ACC112 (cell line): Measurements from ENCODE around the gene KLF7.

ENCODE experiments used
- H2AFZ ChIP-seq: fragments of 200-600 bp; sonication (generic); one replicate; pipeline ENCODE4 v1.6.0; 2017; ENCODE audit warnings: antibody characterized with exemption, low read length; ENCODE audit not compliant: unreplicated experiment
- H3K27ac ChIP-seq: fragments of 200-600 bp; sonication (generic); 2 replicates; pipeline ENCODE4 v1.5.1; 2014; ENCODE audit warnings: low read depth, mild to moderate bottlenecking, antibody characterized with exemption, low read length, moderate library complexity
- H3K27me3 ChIP-seq: fragments of 200-600 bp; sonication (generic); 2 replicates; pipeline ENCODE4 v1.6.1; 2014; ENCODE audit warnings: mild to moderate bottlenecking, antibody characterized with exemption, low read length, moderate library complexity, mixed read lengths; ENCODE audit not compliant: insufficient read depth
- H3K36me3 ChIP-seq: fragments of 200-600 bp; sonication (generic); 2 replicates; pipeline ENCODE4 v1.6.1; 2016; ENCODE audit warnings: mild to moderate bottlenecking, antibody characterized with exemption, low read length, moderate library complexity, mixed read lengths; ENCODE audit not compliant: insufficient read depth
- H3K4me1 ChIP-seq: fragments of 200-600 bp; sonication (generic); one replicate; pipeline ENCODE4 v1.6.1; 2016; ENCODE audit warnings: low read length, mixed read lengths; ENCODE audit not compliant: insufficient read depth, unreplicated experiment, control insufficient read depth
- H3K4me3 ChIP-seq: fragments of 200-600 bp; sonication (generic); 2 replicates; pipeline ENCODE4 v1.5.1; 2014; ENCODE audit warnings: mild to moderate bottlenecking, low read depth, low read length
- H3K79me2 ChIP-seq: fragments of 200-600 bp; sonication (generic); one replicate; pipeline ENCODE4 v1.6.0; 2016; ENCODE audit warnings: low read length; ENCODE audit not compliant: control insufficient read depth, unreplicated experiment, insufficient read depth

KLF7 gene

DNA sequence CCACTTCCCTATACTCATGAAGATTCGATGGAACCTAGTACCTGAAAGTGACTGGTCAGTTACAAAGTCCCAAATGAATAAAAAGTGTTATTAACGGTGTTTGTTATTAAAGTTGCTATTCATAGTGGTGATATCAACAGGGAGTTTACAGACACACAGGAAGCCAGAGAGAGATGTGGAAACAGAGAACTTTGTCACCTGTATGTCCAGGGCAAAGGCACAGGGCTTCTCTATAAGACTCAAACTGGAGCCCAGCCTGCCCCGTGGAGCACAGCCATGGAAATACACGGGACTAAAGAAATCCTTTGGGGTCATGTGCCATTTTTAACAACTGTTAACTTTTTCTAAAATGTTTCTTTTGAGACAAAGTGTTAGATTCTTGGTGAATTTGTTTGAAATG is 68.5 kb downstream of the KLF7 start:
- Histone ChIP-seq H2AFZ (no peak overlapping the region), H3K79me2 (peaks cover 80% of the 10 kb centered on the region), H3K4me3 (no peak overlapping the region), H3K4me1 (peaks cover 8% of the 10 kb centered on the region), H3K27ac (no peak overlapping the region), H3K27me3 (no peaks in the 10 kb centered on the region), H3K36me3 (peaks cover 55% of the 10 kb centered on the region)

DNA sequence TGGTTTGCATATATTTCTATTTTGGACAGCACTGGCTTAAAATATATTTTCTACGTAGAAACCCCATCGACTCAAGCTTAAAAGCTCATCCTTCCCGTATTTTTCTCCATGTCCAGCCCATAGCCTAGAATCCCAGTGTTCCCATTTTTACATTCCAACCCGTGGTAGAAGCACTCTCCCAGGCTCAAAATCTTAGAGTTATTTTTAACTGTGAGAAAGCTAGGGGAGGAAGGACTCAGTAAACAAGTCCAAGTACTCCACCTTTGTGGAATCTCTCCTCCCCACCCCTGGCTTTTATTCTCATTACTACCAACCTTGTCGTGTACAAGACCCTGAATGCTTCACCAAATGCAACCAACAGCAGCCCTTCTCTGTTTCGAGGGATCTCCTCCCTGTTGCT is 69.8 kb downstream of the KLF7 start:
- H3K4me1 ChIP-seq, result peaks cover 8% of the 10 kb centered on the region
- peaks cover 56% of the 10 kb centered on the region for H3K36me3 ChIP-seq
- H3K27me3 ChIP-seq, result no peaks in the 10 kb centered on the region
- peaks cover 79% of the 10 kb centered on the region for H3K79me2 ChIP-seq
- no peak overlapping the region for H3K4me3 ChIP-seq
- no peak overlapping the region for H2AFZ ChIP-seq
- no peak overlapping the region for H3K27ac ChIP-seq

DNA sequence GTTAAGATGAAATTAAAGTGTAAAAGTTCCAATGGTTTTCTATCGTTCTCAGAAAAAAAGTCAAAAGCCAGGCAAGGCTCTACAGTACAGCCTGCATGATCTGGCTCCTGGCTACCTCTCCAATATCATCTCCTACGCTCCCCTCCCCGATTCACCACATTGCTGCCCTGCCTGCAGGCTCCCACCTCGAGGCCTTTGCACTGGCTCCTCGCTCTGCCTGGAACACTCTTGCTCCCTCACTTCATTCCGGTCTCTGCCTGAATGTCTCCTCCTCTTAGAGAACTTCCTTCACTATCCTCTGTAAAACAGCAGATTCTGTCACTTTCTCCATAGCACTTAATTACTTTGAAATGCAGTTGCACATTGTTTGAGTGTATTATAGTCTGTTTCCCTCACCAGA is 72.5 kb downstream of the KLF7 start:
- Histone ChIP-seq H3K4me3 (no peak overlapping the region), H3K27ac (no peak overlapping the region), H2AFZ (no peak overlapping the region), H3K79me2 (peaks cover 85% of the 10 kb centered on the region), H3K36me3 (peaks cover 61% of the 10 kb centered on the region), H3K4me1 (peaks cover 8% of the 10 kb centered on the region), H3K27me3 (no peaks in the 10 kb centered on the region)

DNA sequence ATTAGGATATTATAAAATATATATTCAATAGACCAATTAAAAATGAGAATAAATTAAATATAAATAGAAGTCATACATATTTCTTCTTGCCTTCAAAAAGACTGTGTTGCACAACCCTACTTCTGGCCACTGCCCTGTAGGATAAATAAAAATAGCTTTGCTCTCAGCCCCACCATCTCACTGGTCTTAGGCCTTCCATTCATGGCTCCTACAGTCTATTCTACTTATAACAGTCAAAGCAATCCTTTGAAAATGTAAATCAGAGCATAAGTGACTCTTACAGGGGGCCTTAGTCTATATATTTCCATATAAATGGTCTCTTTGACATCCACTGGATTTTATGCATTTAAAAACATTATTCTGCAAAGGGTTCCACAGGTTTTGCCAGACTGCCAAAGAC is 72.9 kb downstream of the KLF7 start:
- Histone ChIP-seq H3K4me3 (no peak overlapping the region), H3K4me1 (peaks cover 8% of the 10 kb centered on the region), H3K79me2 (peaks cover 86% of the 10 kb centered on the region), H3K36me3 (peaks cover 61% of the 10 kb centered on the region), H3K27me3 (no peaks in the 10 kb centered on the region), H3K27ac (no peak overlapping the region), H2AFZ (no peak overlapping the region)

DNA sequence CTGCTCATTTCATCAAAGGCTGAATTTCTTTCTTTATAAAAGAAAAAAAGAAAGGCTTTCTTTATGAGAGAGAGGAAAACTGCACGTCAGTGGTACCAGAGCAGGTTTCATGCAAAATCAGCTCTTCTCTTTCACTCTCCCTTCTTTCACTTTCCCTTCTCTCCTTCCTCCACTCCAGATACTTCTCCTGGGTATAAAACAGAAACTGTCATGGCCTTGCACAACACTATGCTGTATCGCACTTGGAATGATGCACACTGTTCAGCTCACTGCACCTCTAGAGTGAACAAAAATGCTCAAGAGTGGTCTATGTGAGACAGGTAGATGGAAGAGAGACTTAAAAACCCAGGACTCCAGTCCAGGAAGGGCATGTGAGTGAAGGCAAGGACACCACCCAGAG is 73.8 kb downstream of the KLF7 start:
- peaks cover 66% of the 10 kb centered on the region for H3K36me3 ChIP-seq
- H3K4me3 ChIP-seq, result no peak overlapping the region
- H3K4me1 ChIP-seq, result peaks cover 8% of the 10 kb centered on the region
- no peaks in the 10 kb centered on the region for H3K27me3 ChIP-seq
- no peak overlapping the region for H2AFZ ChIP-seq
- peaks cover 87% of the 10 kb centered on the region for H3K79me2 ChIP-seq
- no peak overlapping the region for H3K27ac ChIP-seq

DNA sequence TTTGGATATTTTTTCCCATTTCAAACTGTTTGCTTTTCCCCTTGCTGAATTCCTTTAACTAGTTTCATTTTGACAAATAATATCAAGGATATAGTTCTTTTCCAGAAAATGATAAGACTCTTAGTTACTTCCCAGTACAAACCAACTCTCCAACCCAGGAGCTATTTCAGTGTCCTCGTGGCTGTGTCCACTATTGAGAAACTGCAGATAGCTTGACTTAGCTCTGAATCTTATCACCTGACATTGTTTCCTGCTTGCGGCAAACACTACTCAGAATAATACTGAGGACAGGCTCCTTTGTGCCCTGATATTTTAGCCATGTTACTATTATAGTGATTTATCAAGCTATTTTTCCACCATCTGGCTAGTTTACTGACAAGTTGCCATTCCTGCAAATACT is 74.6 kb downstream of the KLF7 start:
- H2AFZ ChIP-seq, result no peak overlapping the region
- H3K27me3 ChIP-seq, result no peaks in the 10 kb centered on the region
- H3K79me2 ChIP-seq, result peaks cover 87% of the 10 kb centered on the region
- peaks cover 8% of the 10 kb centered on the region for H3K4me1 ChIP-seq
- no peak overlapping the region for H3K4me3 ChIP-seq
- H3K36me3 ChIP-seq, result peaks cover 66% of the 10 kb centered on the region
- no peak overlapping the region for H3K27ac ChIP-seq

DNA sequence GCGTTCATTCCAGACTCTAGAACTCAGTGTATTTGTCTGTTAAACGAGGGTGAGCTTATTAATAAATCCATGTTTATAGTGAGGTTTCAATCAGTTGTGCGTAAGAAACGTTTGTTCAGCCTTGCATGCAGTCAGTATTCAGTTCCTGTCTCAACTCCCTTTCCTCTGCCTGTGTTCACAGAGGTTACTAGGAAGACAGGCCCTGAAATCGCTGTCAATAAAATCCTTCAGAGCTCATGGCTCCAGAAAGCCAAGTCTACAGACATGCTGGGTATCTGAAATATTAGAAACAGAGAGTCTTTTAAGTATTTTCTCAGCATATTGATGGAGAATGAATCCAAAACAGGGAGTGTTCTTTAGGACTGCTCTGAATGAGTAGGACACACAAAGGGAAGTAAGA is 75.4 kb downstream of the KLF7 start:
- Histone ChIP-seq H3K36me3 (peaks cover 69% of the 10 kb centered on the region), H3K4me1 (peaks cover 8% of the 10 kb centered on the region), H2AFZ (no peak overlapping the region), H3K79me2 (peaks cover 89% of the 10 kb centered on the region), H3K27ac (no peak overlapping the region), H3K4me3 (no peak overlapping the region), H3K27me3 (no peaks in the 10 kb centered on the region)

DNA sequence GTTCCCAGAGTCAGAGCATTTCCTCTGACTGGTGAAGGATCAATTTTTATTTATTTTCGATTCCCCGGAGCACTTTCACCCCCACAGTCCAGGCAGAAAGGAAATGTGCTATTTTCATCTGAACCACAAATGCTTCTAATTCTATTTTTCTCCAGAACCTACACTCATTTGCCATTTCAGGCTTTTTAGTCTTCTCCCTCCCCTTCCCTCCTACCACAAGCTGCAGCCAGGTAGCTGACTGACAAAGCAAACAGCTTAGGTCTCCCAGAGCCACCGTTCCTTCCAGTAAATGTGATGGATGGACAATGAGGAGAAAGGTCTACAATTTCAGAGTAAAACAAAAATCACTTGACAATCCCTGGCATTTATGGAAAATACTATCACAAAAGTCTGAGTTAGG is 76.9 kb downstream of the KLF7 start:
- Histone ChIP-seq H3K79me2 (peaks cover 89% of the 10 kb centered on the region), H3K4me1 (peaks cover 8% of the 10 kb centered on the region), H3K4me3 (no peak overlapping the region), H3K36me3 (peaks cover 73% of the 10 kb centered on the region), H3K27ac (no peak overlapping the region), H2AFZ (no peak overlapping the region), H3K27me3 (no peaks in the 10 kb centered on the region)

DNA sequence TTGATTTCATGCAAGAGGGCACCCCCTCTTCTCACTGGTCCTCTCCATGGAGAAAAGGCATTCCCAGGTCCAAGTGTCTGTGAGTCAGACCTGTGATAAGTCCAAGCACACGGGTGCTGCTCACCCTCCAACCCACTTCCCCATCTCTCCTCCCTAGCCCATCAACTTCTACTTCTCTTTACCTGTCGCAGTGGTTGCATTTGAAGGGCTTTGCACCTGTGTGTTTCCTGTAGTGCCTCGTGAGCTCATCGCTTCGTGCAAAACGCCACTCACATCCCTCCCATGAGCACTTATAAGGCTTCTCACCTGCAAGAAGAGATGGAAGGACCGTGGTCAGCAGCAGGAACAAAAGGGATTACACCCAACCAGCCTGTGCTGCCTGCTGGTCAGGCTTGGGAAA is 77.5 kb downstream of the KLF7 start:
- Histone ChIP-seq H3K27ac (no peak overlapping the region), H3K4me1 (peaks cover 5% of the 10 kb centered on the region), H3K27me3 (no peaks in the 10 kb centered on the region), H3K79me2 (peaks cover 89% of the 10 kb centered on the region), H2AFZ (no peak overlapping the region), H3K36me3 (peaks cover 74% of the 10 kb centered on the region), H3K4me3 (no peak overlapping the region)

DNA sequence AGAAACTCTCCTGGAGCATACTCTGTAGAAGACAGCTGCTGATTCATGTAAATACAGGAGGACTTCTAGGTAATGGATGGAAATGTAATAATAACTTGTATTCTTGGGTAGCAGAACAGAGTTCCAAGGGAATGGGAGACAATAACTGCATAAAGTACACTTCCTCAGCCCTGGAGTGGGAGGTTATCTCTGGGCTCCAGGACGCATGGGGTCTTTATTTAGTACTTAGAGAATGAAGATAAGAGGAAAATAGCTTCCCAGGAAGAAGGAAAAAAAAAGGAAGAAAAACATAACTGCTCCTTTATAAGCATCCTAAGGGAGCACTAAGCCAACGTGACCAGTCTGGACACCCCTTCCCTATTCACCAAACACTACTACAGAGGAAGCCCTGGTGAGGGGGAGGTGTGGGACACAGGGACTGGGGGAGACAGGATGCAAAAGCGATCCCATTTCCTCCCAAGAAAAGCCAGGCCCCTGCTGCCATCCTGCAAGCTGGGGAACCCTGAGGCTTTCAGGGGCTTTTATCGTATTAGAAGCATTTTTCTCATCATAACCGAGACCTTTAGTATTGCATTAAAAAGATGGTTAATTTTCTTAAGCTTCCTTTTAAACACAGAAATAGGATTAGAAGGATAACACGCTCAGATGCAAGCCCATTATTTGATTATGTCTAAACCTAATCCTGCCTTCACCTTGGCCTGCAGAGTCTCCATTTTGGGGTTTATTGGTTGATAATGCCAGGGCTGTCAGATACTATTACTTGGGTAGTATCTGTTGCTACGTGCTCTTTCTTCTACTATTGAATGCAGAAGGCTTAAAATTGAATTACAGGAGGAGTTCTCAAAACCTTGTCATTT is 78.5 kb downstream of the KLF7 start:
- H3K27me3 ChIP-seq, result no peaks in the 10 kb centered on the region
- H3K4me1 ChIP-seq, result no peaks in the 10 kb centered on the region
- H3K4me3 ChIP-seq, result no peak overlapping the region
- no peak overlapping the region for H2AFZ ChIP-seq
- H3K36me3 ChIP-seq, result peaks cover 76% of the 10 kb centered on the region
- H3K79me2 ChIP-seq, result peaks cover 80% of the 10 kb centered on the region
- no peak overlapping the region for H3K27ac ChIP-seq

DNA sequence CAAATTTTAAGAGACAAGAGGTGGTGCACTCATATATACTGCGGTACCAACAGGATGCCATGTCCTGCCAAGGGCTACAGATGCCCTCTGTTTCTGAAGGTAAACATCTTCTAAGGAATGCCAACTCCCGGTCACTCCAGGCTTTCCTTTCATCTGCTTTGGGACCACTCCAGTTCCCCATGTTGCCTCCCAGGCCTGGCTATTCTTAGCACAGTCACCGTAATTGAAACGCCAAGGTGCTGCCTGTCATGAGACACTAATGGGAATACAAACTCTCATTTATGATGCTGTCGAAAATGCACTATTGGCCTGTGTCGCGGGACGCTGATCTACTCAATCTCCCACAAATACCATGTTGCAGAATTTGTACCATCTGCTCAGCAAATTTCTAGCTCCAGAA is 79.6 kb downstream of the KLF7 start:
- Histone ChIP-seq H3K27me3 (no peaks in the 10 kb centered on the region), H3K27ac (no peak overlapping the region), H3K4me1 (no peaks in the 10 kb centered on the region), H2AFZ (no peak overlapping the region), H3K79me2 (peaks cover 70% of the 10 kb centered on the region), H3K36me3 (peaks cover 77% of the 10 kb centered on the region), H3K4me3 (no peak overlapping the region)
